Muscle of arm (tissue), 14 donors: ENCODE results near the gene FRAT1. TPM values are rescaled to one million over a fixed set of nuclear protein-coding genes. Genes with fewer than 3 reads are reported as not detected.
"Not testable (repeated sequence)": the region's sequence is repeated elsewhere in the genome, so short reads cannot be mapped to it uniquely, and the experiment has no call there.

ENCODE experiments used
- DNase-seq: peaks from one replicate; pipeline ENCODE4 v3.0.0-alpha.2; 2013
- long read RNA-seq, 11 donors: transcript quantifications; one replicate each; lab custom pipeline, GENCODE V29; 2026
- polyA plus RNA-seq, 12 donors: library from polyadenylated mRNA; unstranded; fragments of 120-200 nt; gene quantifications; one replicate each; pipeline ENCODE4 v1.2.1, GENCODE V29; 2013; ENCODE audit not compliant: insufficient read length in 12 of 12

Gene FRAT1, protein sequence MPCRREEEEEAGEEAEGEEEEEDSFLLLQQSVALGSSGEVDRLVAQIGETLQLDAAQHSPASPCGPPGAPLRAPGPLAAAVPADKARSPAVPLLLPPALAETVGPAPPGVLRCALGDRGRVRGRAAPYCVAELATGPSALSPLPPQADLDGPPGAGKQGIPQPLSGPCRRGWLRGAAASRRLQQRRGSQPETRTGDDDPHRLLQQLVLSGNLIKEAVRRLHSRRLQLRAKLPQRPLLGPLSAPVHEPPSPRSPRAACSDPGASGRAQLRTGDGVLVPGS
- polyA plus RNA-seq = 1 to 10 TPM in 9 of 12 donors, under 1 TPM in 1, not detected in 2; 0.81 to 2.6 (median 1.6) TPM
- long read RNA-seq, donor 1, partial matches to known transcripts = 0 of 4 reads
- long read RNA-seq, donor 1, other reads (novel, unspliced or antisense) = 0 of 4 reads
- long read RNA-seq, donor 2 = 0 reads
- long read RNA-seq, donor 3, partial matches to known transcripts = 0 of 1 reads
- long read RNA-seq, donor 3, other reads (novel, unspliced or antisense) = 0 of 1 reads
- long read RNA-seq, donor 4 = 0 reads
- long read RNA-seq, donor 5 = 0 reads
- long read RNA-seq, donor 6, partial matches to known transcripts = 0 of 1 reads
- long read RNA-seq, donor 6, other reads (novel, unspliced or antisense) = 0 of 1 reads
- long read RNA-seq, donor 7, partial matches to known transcripts = 0 of 1 reads
- long read RNA-seq, donor 7, other reads (novel, unspliced or antisense) = 0 of 1 reads
- long read RNA-seq, donor 8, partial matches to known transcripts = 0 of 1 reads
- long read RNA-seq, donor 8, other reads (novel, unspliced or antisense) = 0 of 1 reads
- long read RNA-seq, donor 9, transcript FRAT1-201 (1 exons, 2,649 nt) = major isoform, 5 of 5 reads
- long read RNA-seq, donor 9, partial matches to known transcripts = 0 of 5 reads
- long read RNA-seq, donor 9, other reads (novel, unspliced or antisense) = 0 of 5 reads
- long read RNA-seq, donor 10, partial matches to known transcripts = 0 of 2 reads
- long read RNA-seq, donor 10, other reads (novel, unspliced or antisense) = 0 of 2 reads
- long read RNA-seq, donor 11, partial matches to known transcripts = 0 of 3 reads
- long read RNA-seq, donor 11, other reads (novel, unspliced or antisense) = 0 of 3 reads

DNA sequence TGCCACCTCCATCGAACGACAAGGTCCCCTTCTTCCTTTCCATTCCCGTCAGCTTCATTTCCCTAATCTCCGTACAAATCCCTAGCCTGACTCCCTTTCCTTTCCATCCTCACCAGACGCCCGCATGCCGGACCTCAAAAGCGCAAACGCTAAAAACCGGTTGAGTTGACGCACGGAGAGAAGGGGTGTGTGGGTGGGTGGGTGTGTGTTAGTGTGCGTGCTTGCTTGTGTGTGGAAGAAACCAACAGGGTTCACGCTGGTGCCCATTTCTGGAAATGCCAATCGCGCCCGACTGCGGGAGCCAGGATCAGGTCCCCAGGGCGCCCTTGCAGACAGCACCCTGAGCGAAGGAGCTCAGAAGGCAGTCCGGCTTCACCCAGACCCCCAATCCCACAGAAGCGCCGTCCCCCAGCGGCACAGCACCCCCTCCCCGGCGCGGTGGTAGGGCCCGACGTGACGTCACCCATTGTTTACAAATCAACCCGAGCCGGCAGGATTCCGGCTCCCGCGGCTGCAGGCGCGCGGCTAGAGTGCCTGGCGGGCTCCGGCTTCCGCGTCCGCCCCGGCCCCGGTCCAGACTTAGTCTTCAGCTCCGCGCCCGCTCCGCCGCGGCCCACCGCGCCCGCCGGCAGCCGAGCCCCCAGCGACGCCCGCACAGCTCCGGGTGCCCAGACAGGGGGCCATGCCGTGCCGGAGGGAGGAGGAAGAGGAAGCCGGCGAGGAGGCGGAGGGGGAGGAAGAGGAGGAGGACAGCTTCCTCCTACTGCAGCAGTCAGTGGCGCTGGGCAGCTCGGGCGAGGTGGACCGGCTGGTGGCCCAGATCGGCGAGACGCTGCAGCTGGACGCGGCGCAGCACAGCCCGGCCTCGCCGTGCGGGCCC, at the start of gene FRAT1:
TSS of gene FRAT1 (plus strand) at position 500 of the 880 bp plus-strand sequence. CDS start at position 683, 183 bp downstream.
- DNase-seq = peak; percentile 92

DNA sequence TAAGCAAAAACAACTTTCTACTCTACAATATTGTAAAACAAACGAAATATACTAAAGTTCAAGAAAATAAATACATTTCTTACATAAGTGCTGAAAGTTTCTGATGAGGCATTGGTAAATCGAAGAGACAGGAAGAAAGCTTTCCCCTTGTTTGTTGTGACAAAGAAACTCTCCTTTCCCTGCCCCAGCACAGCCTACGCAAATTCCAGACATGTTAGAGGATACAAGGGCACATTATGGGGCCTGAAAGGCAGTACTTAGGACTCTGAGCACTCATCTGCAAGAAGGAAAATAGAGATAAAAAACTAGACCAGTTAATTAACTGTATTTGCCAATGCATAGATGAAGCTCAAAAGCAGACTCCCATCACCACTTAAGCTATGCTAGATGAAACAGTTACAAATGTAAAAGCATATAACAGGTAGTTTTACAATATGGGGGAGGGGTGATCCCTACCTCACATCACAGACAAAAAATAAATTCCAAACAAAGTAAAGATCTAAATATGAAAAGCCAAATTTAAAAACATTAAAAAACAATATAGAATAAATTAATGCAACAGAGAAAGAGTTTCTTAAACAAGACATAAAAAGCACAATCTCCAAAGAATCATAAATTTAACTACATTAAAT, 48.4 kb upstream of the FRAT1 start:
- DNase-seq = no peak

DNA sequence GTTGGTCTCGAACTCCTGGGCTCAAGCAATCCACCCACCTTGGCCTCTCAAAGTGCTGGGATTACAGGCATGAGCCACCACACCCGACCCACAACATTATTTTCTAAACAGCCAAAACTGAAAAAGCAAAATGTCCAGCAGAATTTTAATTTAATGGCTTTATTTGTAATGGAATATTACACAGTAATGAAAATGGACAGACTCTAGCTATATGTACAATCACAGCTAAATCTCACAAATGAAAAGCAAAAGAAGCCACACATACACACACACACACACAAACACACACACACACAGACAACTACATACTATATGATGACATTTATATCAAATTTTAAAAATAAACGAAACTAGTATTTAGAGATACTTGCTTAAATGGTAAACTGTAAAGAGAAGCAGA, 45.4 kb upstream of the FRAT1 start:
- DNase-seq = no peak

DNA sequence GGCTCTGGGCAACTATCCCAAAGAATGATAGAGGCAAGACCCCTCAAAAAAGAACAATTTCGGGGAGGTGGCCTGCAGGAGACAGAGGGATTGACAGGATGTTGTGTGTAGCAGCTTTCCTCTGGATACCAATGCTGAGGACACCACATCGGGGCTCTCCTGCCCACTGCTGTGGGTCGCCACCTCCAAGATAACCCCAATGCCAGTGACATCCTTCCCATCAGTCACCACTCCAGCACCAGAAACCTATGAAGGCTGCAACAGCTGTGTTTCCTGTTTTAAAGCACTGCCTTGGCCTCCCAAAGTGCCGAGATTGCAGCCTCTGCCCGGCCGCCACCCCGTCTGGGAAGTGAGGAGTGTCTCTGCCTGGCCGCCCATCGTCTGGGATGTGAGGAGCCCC, 44.2 kb upstream of the FRAT1 start:
- no peak for DNase-seq

DNA sequence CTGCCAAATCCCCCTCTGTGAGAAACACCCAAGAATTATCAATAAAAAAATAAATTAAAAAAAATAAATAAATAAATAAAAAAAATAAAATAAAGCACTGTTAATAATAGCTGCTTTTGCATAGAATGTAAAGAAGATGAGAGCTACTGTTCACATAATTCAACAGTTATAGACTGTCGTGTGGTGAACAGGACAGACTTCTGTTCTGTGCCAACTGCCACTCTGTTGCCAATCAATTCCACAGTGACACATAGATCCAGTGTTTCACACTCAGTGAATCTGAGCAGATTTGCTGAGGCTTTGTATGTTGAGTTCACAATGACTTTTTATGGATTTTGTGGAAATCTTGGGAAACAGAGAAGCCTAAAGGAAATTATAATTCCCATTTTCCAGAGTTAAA, 41.5 kb upstream of the FRAT1 start:
- no peak for DNase-seq

DNA sequence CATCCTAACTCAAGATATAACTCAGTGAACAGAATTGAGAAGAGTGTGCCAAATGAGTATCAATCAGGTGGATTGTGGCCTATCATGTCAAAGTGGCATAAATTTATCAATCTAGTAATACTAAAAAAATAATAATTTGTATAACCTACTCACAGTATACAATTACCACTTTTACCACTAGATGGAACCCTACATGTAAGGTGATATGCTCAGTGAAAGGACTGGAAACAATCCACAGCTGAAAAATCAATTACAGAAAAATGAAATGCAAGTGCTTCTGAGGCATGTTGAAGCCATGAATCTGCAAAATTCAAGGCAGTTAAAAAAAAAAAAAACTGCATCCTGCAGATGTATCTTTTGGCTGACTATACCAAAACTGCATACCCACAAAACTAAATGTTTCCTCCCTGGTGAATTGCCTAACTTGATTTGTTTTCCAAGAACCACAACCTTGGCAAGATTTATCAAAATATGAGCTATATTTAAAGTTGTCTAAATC, 40.5 kb upstream of the FRAT1 start:
- DNase-seq = peak; percentile 80

DNA sequence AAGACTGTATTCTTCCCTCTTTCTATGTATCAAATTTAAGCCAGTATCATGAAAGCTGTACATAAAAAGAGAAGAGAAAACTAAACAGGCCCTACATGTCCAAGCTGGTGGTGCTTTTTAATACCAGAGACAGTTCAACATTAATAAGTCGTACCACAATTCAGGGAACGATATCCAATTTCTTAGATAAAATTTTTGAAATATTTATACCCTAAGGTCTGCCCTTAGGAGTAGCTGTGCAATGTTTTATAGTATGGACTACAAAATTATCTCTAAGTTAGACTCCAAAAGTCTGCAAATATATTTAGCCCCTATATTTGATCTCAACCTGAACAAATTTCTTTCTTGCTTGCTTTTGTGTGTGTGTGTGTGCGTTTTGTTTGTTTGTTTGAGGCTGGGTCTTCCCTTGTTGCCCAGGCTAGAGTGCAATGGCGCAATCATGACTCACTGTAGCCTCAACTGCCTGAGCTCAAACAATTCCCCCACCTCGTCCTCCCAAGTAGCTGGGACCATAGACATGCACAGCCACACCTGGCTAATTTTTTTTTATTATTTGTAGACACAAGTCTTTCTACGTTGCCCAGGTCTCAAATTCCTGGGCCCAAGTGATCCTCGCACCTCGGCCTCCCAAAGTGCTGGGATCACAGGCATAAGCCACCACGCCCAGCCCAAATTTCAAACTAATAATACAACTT, 39.8 kb upstream of the FRAT1 start:
- DNase-seq = no peak

DNA sequence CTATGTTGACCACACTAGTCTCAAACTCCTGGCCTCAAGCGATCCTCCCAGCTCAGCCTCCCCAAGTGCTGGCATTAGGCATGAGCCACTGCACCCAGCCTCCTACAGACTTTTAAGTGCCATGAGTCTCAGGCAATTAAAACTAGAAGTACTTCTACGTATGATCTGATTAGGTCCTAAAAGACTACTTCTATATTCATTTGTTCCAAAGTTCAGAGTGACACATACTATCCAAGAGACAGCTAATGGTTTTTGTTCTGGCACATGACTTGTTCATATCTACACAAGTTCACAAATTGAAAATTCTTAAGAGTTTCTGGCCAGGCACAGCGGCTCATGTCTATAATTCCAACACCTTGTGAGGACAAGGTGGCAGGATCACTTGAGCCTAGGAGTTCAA, 38.3 kb upstream of the FRAT1 start:
- no peak for DNase-seq

DNA sequence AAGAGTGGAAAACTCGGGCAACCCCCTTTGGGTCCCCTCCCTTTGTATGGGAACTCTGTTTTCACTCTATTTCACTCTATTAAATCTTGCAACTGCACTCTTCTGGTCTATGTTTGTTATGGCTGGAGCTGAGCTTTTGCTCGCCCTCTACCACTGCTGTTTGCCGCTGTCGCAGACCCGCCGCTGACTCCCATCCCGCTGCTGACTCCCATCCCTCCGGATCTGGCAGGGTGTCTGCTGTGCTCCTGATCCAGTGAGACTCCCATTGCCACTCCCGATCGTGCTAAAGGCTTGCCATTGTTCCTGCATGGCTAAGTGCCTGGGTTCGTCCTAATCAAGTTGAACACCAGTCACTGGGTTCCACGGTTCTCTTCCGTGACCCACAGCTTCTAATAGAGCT, 29.0 kb upstream of the FRAT1 start:
- DNase-seq = not testable (repeated sequence)

DNA sequence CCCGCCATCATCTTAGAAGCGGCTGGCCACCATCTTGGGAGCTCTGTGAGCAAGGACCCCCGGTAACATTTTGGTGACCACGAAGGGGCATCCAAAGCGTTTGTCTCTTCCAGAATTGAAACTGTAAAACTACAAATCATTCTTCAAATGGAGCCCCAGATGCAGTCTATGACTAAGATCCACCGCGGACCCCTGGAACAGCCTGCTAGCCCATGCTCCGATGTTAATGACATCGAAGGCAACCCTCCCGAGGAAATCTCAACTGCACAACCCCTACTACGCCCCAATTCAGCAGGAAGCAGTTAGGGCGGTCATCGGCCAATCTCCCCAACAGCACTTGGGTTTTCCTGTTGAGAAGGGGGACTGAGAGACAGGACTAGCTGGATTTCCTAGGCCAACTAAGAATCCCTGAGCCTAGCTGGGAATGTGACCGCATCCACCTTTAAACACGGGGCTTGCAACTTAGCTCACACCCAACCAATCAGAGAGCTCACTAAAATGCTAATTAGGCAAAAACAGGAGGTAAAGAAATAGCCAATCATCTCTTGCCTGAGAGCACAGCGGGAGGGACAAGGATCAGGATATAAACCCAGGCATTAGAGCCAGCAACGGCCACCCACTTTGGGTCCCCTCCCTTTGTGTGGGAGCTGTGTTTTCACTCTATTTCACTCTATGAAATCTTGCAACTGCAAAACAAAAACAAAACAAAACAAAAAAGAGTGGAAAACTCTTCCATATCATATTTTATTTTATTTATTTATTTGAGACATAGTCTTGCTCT, 28.3 kb upstream of the FRAT1 start:
- DNase-seq = not testable (repeated sequence)

DNA sequence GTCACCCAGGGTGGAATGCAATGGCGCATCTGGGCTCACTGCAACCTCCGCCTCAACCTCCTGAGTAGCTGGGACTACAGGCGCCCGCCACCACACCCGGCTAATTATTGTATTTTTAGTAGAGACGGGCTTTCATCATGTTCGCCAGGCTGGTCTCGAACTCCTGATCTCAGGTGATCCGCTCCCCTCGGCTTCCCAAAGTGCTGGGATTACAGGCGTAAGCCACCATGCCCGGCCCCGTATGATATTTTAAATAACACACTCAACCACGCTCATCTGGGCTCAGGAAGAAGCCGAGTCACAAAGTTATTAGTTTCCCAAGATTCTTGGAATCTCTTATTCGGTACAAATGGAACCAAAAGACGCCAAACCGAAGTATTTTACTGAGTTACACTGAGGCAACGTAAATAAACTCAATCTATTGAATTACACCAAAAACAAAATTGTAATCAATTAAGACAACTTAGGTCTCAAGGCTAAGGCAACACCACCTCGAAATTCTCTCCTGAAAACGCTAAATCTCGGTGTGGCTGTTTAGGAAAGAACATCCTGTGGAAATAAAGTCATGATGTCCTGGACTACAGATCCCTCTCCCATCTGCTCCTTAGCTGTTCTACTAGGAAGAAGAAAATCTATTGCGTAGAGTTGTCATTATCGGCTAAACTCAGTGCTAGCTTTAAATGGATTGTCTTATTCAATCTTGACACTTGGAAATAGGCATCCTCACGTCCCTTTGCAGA, 27.5 kb upstream of the FRAT1 start:
- DNase-seq = no peak

DNA sequence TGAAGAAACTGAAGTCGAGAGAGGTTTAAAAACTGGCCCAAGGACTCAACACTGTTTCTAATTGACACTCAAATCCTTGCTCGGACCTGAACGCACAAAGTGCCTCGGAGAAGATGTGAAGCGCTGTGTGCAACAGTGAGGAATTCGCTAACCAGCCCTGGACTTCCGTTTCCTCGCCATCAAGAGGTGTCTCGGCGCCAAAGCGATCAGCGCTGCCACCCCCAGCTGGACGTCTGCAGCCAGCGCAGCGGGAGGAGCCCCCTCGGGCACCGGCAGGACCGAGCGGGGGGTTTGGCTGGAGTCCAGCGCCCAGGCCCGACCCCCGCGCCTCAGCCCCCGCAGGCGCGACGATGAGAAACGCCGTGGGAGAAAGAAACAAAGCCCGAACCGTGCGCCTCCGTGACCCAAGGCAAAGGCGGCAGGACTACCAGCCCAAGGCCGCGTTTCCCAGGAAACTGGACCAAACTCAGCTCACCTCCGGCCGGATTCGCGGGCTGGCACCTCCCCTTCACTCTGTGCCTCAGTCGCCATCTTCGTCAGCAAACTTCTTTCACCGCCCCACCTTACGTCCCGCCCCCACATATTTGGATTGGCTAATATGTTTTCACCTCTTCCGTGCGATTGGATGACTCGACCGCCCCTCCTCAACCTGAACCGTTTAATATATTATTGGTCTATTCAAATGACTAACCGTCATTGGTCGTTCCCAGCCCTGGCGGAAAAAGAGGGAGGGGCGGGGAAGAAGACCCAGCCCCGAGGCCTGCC, 26.8 kb upstream of the FRAT1 start, which contains the start of gene ARHGAP19:
TSS of gene ARHGAP19 (minus strand) at position 541 of the 765 bp plus-strand sequence. CDS start at position 531, 10 bp downstream.
- DNase-seq = peak; percentile 98

DNA sequence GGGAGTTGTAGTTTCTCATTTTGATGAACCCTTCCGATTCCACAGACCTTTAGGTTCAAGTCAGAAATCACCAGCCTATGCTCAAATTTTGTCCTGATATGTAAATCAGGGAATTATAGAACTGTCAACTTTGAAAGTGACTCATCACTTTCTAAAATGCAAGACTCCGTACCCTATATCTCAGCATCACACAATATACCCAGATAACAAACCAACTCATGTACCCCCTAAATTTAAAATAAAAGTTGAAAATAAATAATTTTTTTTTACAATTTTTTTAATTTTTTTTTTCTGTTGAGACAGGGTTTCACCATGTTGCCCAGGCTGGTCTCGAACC, 26.2 kb upstream of the FRAT1 start:
- DNase-seq = no peak

DNA sequence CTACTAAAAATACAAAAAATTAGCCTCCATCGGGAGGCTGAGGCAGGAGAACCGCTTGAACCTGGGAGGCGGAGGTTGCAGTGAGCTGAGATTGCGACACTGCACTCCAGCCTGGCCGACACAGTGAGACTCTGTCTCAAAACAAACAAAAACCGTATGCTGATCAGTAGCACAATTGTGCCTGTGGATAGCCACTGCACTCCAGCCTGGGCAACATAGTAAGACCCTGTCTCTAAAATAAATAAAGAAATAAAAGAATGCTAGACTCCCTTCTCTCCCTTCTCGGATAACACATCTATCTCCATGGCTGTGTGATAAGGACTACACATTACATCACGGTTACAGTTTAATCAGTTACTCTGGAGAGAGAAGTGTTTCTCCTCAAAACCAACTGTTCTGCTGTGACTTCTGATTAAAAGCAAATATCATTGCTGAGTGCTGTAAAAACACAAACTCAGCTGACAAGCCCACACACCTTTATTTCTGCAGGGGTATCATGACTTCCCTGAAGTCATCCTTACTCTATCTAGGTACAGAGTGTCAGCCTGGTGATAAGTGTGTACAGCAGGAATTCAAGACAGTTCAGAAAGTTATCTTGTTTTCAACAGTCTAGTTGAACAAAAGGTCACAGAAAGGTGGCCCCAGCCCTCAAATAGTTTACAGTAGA, 21.4 kb upstream of the FRAT1 start:
- DNase-seq = no peak

DNA sequence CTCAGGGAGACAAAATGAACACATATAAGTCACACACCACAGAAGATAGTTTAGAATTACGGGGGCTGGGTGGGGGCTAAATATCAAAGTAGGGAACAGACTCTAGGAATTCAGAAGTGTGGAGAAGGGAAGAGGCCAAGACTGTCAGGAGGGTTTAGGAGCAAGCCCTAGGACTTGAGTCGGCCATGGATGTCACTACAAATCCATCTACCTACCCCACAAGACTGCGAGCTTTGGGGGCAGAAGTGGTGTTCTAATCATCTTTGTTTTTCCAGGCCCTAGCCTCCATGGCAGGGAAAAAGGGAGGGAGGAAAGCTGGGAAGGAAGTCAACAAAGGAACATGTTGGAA, 20.9 kb upstream of the FRAT1 start:
- DNase-seq = no peak

DNA sequence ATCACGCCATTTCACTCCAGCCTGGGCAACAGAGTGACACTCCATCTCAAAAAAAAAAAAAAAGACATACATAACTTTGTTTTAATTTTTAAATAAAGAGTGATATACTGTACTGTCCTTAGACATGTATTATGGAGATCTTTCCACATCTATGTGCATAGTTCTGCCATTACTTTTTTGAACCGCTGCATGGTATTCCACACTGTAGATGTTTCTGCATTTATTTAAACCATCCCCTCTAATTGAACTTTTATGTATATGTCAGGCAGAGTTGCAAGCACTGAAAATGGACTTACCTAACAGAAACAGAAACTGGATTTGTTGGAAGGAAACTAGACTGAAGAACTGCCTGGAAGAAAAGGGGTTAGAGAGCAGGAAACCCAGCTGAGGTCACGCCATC, 18.1 kb upstream of the FRAT1 start:
- DNase-seq = no peak
